A549 (cell line): Measurements from ENCODE around the gene ADAD2. TPM values are rescaled to one million over a fixed set of nuclear protein-coding genes. Genes with fewer than 3 reads are reported as not detected.
A peak's percentile ranks its signal among the peaks of the same experiment; 100 is the strongest.

Source experiments
- ATAC-seq, 2 experiments: fragments of 200-7000 bp in 1 of 2; fragments of >200 bp in 1 of 2; cut with Nextera tagmentation in 1 of 2; cut with Tn5 transposase in 1 of 2; 3 replicates each; pipeline versions ENCODE4 v1.8.0 to v1.9.1; 2018 to 2020; ENCODE audit warnings: mild to moderate bottlenecking in 1 of 2, moderate library complexity in 1 of 2
- CTCF ChIA-PET: fragments of 300-600 bp; sonication (Branson Sonifier 250); formaldehyde crosslinking; extraction: SDS; loops from one replicate; lab custom pipeline; 2021; ENCODE audit warnings: antibody characterized with exemption, inconsistent platforms; lab: Yijun Ruan, JAX
- POLR2A ChIA-PET: fragments of 350-600 bp; formaldehyde crosslinking; extraction: SDS; loops from one replicate; lab custom pipeline; 2021; ENCODE audit warnings: antibody characterized with exemption, inconsistent platforms; lab: Yijun Ruan, JAX
- DNase-seq, 2 experiments: peaks; one replicate each; pipeline versions ENCODE4 v3.0.0 to v3.0.0-alpha.2; 2011 to 2016; ENCODE audit warnings: low read depth in 1 of 2, low spot score in 1 of 2
- FAIRE-seq: peaks from 2 replicates; lab custom pipeline; 2011; peaks lifted over from hg19 to GRCh38; lab: Jason Lieb, UNC
- H3K27ac ChIP-seq, 2 experiments: fragments of >200 bp; sonication (Bioruptor Twin); formaldehyde crosslinking; 3 replicates each; pipeline ENCODE4 v1.5.1; 2016 to 2017
- H3K4me1 ChIP-seq: fragments of >200 bp; sonication (Bioruptor Twin); formaldehyde crosslinking; 3 replicates; pipeline ENCODE4 v1.6.1; 2016
- H3K4me2 ChIP-seq: fragments of >200 bp; sonication (Bioruptor Twin); formaldehyde crosslinking; 3 replicates; pipeline ENCODE4 v1.6.1; 2016
- H3K4me3 ChIP-seq: fragments of >200 bp; sonication (Bioruptor Twin); formaldehyde crosslinking; 3 replicates; pipeline ENCODE4 v1.5.1; 2016
- H3K9me3 ChIP-seq: fragments of >200 bp; sonication (Bioruptor Twin); formaldehyde crosslinking; 3 replicates; pipeline ENCODE4 v1.6.1; 2016
- BCL3 ChIP-seq: fragments of >200 bp; sonication (Bioruptor Twin); formaldehyde crosslinking; IDR thresholded peaks from 3 replicates; pipeline ENCODE4 v1.6.1; 2016
- CHD2 ChIP-seq: fragments of 150-350 bp; IDR thresholded peaks from 2 replicates; pipeline ENCODE4 v1.6.1; 2014; ENCODE audit warnings: low read length; ENCODE audit not compliant: partially characterized antibody
- CHD4 ChIP-seq: fragments of 200-600 bp; sonication (generic); IDR thresholded peaks from 2 replicates; pipeline ENCODE4 v1.6.1; 2016; ENCODE audit warnings: antibody characterized with exemption, mild to moderate bottlenecking, borderline replicate concordance
- CTCF ChIP-seq: fragments of >200 bp; sonication (Bioruptor Twin); formaldehyde crosslinking; IDR thresholded peaks from 3 replicates; pipeline ENCODE4 v1.5.1; 2016
- JUNB ChIP-seq: fragments of >200 bp; sonication (Bioruptor Twin); formaldehyde crosslinking; IDR thresholded peaks from 2 replicates; pipeline ENCODE4 v1.6.1; 2016
- NPAS2 ChIP-seq: fragments of 250-450 bp; sonication (Bioruptor Pico); IDR thresholded peaks from 2 replicates; pipeline ENCODE4 v1.8.0; 2022; ENCODE audit warnings: mild to moderate bottlenecking, moderate library complexity, borderline replicate concordance
- PHF8 ChIP-seq: fragments of 200-600 bp; sonication (generic); IDR thresholded peaks from 2 replicates; pipeline ENCODE4 v1.6.1; 2016; ENCODE audit warnings: low read depth, mild to moderate bottlenecking, antibody characterized with exemption, moderate library complexity, borderline replicate concordance
- RCOR1 ChIP-seq: fragments of 150-350 bp; IDR thresholded peaks from 2 replicates; pipeline ENCODE4 v1.6.1; 2014; ENCODE audit warnings: antibody characterized with exemption, low read length, low read depth
- REST ChIP-seq: fragments of 200-600 bp; sonication (generic); IDR thresholded peaks from 2 replicates; pipeline ENCODE4 v1.6.1; 2016; ENCODE audit warnings: antibody characterized with exemption, mild to moderate bottlenecking, moderate library complexity
- USF2 ChIP-seq: fragments of 450-650 bp; IDR thresholded peaks from 2 replicates; pipeline ENCODE4 v1.6.1; 2014; ENCODE audit warnings: antibody characterized with exemption
- WGBS: methylation state at CpG from one replicate; pipeline ENCODE4 v1.1.6; 2017; ENCODE audit errors: missing lambda C conversion rate; 5-methylcytosine and 5-hydroxymethylcytosine counted together
- polyA plus RNA-seq, 4 experiments: library from polyadenylated mRNA; depleted of rRNA in 3 of 4; stranded (reverse); fragments of >200 nt; fragmentation: RNase III in 1 of 4; extraction: RNeasy Plus Mini Kit Qiagen cat#74134 plus additional on column Dnase treatment in 1 of 4; gene quantifications; 2 replicates in 3 of 4; 3 replicates in 1 of 4; pipeline ENCODE4 v1.2.3, GENCODE V29; 2011 to 2017

Gene ADAD2
- polyA plus RNA-seq, 2 of the 4 experiments (the other 2 are of a cell fraction): not detected

GRCh38 chr16:84207879-84208278, 16.9 kb downstream of the ADAD2 start:
- FAIRE-seq: no peak

GRCh38 chr16:84209989-84210388, 19.0 kb downstream of the ADAD2 start:
- Histone ChIP-seq H3K4me1 (no peaks in the 10 kb centered on the region), H3K4me3 (no peak overlapping the region), H3K9me3 (no peaks in the 10 kb centered on the region), H3K4me2 (no peak overlapping the region), H3K27ac (no peak overlapping the region)
- 25% methylated on average over 2 of the region's 2 CpGs for WGBS
- TF ChIP-seq REST (no peak), RCOR1 (no peak), PHF8 (no peak), CTCF (peak; percentile 10; the same call in 1 of the 3 replicates)
- CTCF ChIA-PET: interaction anchor here (0.6 to 1.8 kb wide), 4 partner anchors 9 to 243 kb away, joined by 3 to 5 read pairs (median 4); partner anchors contain the start of gene TAF1C
- DNase-seq (no peak), ATAC-seq (peak in 1 of 2 experiments; percentile 37; a peak in 1 of 6 replicates), FAIRE-seq (no peak)
- POLR2A ChIA-PET: no interaction called here

More at GRCh38 chr16:84207879-84208278, 16.9 kb downstream of the ADAD2 start:
- Histone ChIP-seq H3K4me2 (no peak overlapping the region), H3K9me3 (no peaks in the 10 kb centered on the region), H3K4me3 (no peak overlapping the region)
- CTCF ChIA-PET: interaction anchor here (1.1 to 1.9 kb wide), 5 partner anchors 9 to 254 kb away, joined by 3 to 6 read pairs (median 4); partner anchors contain the start of gene ADAD2
- TF ChIP-seq BCL3 (no peak), USF2 (no peak), JUNB (no peak), CHD4 (no peak), RCOR1 (no peak), CTCF (no peak), NPAS2 (CRISPR knock-in tag) (no peak)
- TF ChIP-seq, all 56 proteins: peak for 0
- ATAC-seq (no peak), DNase-seq (no peak)
- Histone ChIP-seq H3K27ac (no peak overlapping the region), H3K4me1 (no peaks in the 10 kb centered on the region)
- POLR2A ChIA-PET: interaction anchor here (0.6 kb wide), 1 partner anchor 69 kb away, joined by 4 read pairs; no protein-coding TSS in a partner anchor
- WGBS: 51% methylated on average over 8 of the region's 8 CpGs

- DNase-seq (no peak), ATAC-seq (no peak), FAIRE-seq (no peak)
- ChIA-PET CTCF (no interaction called here), POLR2A (no interaction called here)
- Histone ChIP-seq H3K4me3 (no peak overlapping the region), H3K9me3 (no peaks in the 10 kb centered on the region), H3K27ac (no peak overlapping the region), H3K4me1 (no peaks in the 10 kb centered on the region), H3K4me2 (no peak overlapping the region)
- TF ChIP-seq CHD2: no peak
- 46% methylated on average over 4 of the region's 4 CpGs for WGBS
Measured at GRCh38 chr16:84212154-84212553, 21.2 kb downstream of the ADAD2 start.
